Stimulated activated naive CD4-positive, alpha-beta T cell treated with Interleukin-2 at 50 U/mL for 16 hours (primary cell): ENCODE measurements around the gene PRODH2.
A peak's percentile ranks its signal among the peaks of the same experiment; 100 is the strongest.

Experiments used
- DNase-seq: peaks from one replicate; lab custom pipeline; 2025; lab: John Stamatoyannopoulos, UW

Gene PRODH2

GRCh38 chr19:35756377-35757230, 56.0 kb downstream of the PRODH2 start, which contains the start of gene HSPB6:
HSPB6 (minus strand) TSS chr19:35757029; CDS start chr19:35757008, 21 bp downstream.
- no peak for DNase-seq

- peak; percentile 48 for DNase-seq
Observed at GRCh38 chr19:35755550-35756376, 56.9 kb downstream of the PRODH2 start.

GRCh38 chr19:35755131-35755549, 57.5 kb downstream of the PRODH2 start:
- no peak for DNase-seq

- DNase-seq = no peak
Observed at GRCh38 chr19:35754370-35755130, 58.1 kb downstream of the PRODH2 start.

GRCh38 chr19:35753634-35754369, 58.8 kb downstream of the PRODH2 start:
- no peak for DNase-seq

- no peak for DNase-seq
Observed at GRCh38 chr19:35752746-35753350, 59.8 kb downstream of the PRODH2 start.

GRCh38 chr19:35751839-35752745, 60.6 kb downstream of the PRODH2 start:
- DNase-seq = no peak

GRCh38 chr19:35750167-35750566, 62.5 kb downstream of the PRODH2 start:
- DNase-seq = no peak
